HG02943 (cell line): Measurements from ENCODE around the gene COL25A1.

ENCODE experiments used
- ATAC-seq: cut with Tn5 transposase; IDR thresholded peaks from one replicate; pipeline ENCODE4 v1.9.1; 2021; ENCODE audit warnings: mild to moderate bottlenecking, low read depth, moderate library complexity; ENCODE audit not compliant: unreplicated experiment

COL25A1 gene

DNA sequence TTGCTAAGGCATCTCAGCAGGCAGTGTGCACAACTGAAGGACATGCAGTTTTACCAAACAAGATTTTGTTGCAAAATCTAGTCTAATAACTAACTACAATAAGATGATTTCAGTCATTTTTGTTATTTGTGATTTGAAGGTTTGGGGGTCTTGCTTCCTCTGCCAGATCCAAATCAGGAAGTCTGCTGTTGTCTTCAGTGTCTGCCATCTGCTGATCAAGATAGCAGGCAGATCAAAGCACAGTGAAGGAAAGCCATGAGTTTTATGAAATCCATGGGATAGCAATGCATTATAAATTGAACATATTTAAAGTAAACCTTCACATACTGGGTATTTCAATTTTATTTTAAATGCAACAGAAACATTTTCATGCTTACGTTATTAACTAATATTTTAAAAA, 370.5 kb downstream of the COL25A1 start:
- ATAC-seq, result no peak

DNA sequence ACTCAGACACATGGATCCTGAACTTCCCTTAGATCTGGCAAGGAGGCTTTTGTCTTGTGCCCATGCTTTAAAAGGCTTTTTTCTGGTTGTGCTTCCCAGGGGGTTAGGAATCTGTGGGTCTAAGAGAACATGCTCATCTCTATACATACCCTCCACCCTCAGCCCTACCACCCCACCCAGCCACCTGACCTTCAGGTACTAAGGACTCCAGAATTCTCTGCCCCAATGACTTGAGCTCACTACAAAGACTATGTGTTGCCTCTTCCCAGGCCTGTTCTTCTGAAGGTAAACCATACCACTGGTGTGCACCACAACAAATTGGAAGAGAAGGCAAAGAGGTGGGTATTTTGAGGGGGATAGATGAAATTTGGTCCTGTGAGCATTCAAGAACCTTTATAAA, 372.3 kb downstream of the COL25A1 start:
- ATAC-seq, result no peak

DNA sequence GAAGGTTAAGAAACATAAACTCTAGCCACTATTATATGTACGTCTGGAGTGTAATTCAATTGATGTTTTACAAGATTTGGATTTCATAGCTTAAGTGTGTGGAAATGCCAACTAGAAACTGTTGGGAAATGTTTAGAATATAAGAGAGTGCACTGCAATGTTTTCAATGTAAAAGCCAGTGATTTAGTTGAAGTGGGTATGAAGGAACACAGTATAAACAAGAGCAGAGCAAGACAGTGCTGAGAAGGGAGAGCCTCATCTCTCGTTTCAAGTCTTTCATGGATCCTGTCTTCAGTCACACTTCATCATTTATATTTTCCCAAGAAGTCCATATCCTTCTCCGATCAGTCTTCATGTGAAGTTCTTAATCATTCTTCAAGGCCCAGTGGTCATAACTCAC, 375.7 kb downstream of the COL25A1 start:
- no peak for ATAC-seq

DNA sequence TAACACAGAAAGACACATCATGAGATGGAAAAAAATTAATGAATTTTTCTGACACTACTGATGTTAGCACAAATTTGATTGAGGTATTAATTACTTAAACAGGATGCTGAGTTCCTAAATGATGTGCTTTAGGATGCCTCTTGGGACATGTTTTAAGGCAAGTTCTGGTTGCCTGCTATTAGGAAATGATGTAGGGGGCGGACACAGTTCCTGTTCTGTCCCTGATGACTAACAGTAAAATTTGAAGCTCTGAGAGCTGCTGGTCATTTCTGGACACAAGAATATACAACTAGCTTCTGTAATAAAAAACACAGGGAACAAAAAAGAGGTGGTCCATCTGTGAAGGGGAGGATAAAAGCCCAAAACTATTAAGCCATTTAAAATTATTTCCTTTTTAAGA, 376.4 kb downstream of the COL25A1 start:
- no peak for ATAC-seq

DNA sequence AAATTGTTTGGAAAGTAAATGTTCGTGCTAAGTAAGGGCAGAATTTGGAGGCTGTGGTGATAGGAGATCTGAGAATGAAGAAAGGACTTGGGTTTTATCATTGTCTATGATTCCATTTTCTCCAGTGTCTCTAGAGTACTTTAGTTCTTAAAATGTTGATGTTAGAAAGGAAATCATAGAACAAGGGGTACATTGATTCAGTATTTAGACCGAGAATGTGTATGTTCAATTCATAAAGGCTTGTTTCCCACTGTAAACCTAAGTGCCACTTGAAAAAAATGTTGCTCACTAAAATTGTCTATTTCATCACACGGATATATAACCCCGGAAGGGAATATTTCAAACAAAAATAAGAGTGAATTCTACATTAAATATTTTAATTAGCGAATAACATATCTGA, 380.3 kb downstream of the COL25A1 start:
- ATAC-seq, result no peak

DNA sequence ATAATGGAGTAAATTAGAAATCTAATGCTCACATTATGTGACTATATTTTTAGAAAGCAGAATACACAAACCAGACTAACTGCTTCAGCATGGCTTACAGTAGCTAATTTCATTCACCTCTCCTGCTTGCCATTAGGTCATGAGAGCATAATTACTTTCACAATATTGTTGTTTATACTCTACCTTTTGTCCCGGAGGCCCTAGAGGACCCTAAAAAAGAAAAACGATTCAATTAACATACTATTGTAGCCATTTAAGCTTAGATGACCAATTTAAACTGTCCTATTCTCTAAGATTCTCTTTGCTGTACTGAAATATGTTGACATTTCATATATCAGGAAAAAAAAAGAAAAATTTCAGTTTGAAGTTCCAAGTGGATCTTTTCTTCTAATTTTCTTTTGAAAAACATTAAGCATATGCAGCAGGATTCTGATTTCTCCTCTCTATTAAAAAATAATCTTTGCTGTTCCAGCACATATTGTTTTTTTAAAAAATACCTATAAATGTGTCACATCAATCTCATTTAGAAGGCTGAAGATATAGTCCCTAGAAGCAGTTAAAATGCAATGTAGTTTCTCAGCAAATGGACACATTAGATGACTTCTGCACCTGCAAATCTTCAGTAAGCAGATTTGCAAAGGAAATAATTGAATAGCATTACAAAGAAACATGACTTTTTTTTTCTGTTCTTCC, 381.9 kb downstream of the COL25A1 start:
- no peak for ATAC-seq

DNA sequence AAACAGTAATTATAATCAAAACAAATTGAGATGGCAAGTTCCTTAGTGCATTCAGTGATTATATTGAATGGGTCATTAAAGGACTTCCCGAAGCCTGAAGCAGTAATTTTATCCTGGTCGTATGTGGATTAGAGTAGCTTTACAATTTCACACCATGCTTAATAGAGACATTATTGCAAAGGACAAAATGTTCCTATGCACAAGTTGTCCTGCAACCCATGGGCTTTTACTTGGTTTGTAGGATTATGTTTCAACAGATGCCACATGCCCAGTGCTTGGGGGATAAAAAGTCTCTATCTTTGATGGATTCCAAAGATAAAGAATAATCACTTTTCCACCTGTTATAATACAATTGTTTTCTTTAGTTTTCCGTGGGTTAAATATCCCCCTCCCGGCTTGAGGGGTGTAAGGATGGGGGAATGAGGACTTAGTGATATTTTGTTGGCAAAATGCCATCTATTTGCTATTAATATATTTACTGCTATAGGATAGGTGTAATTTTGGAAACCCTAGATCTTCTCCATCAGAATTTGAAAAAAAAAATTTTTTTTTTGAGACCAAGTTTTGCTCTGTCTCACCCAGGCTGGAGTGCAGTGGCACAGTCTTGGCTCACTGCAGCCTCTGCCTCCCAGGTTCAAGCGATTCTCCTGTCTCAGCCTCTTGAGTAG, 383.1 kb downstream of the COL25A1 start:
- no peak for ATAC-seq

DNA sequence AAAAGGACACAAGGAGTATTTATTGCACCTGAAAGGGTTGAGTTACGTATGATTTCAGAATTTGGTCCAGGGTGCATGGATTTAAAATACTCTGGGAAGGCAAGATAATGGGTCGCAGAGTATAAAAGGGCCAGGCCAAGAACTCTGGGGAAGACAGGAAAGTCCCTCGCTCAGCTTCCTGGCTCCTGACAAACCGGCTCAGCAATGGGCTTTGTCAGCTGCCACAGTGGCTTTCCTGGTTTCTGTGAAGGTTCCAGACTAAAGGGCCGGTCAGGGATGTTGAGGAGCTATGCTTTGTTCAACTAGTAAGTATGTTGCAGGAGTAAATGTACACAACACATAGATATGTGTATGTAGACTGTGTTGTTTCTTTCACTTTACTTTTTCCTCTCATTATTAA, 385.2 kb downstream of the COL25A1 start:
- no peak for ATAC-seq

DNA sequence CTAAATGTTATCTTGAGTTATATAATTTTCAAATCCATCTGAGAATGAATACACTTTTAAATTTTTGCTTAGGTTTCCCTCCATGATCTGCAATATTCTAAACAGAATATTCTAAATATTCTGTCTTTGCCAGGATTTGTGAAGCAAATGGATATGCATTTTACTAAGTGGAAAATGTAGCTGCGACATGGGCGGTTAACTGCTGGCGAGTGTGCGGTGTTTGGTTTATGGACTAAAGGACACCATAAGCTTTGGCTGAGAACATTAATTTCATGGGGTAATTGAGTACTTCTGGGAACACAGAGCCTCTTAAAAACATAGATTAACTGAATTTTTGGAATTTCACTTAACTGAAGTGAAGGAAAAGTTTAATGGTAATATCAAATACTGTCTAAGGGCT, 385.8 kb downstream of the COL25A1 start:
- ATAC-seq, result no peak

DNA sequence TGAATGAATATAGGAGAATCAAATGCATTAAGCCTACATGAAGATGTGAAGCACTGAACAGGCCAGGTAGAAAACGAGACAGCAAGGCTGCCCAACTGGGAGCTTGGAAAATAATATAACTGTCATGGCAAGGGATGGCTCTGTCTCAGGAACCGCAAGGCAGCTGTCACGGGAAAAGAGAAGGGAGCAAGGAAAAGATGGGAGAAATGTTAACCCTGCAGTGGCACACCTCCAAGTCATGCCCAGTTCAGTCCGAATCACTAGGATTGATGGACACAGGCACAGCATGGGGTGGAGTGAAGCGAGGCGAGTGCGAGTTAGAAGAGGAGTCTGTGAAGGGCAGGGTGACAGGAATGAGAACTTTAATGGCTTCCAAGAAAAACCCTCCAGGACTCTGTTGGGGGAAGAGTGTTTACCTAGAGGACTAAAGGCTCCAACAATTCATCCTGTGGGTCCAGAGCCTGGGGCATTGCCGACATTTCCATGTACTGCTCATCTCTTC, 395.5 kb downstream of the COL25A1 start:
- ATAC-seq, result no peak

DNA sequence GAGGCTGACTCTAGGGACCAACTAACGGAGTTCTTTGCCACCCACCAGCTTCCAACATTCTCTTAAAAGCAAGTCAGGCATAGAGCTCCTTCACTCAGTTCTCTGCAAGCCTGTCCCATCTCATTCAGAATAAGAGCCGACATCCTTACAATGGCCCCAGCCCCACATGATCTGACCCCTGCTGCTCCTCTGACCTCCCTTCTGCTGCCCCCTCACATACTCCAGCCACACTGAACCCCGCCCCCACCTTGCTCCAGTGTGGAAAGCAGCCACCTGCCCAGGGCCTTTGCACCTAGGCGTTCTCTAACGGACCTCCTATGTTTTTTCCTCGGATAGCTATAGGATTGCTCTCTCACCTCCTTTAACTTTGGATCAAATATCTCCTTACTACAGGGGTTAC, 396.5 kb downstream of the COL25A1 start:
- no peak for ATAC-seq

DNA sequence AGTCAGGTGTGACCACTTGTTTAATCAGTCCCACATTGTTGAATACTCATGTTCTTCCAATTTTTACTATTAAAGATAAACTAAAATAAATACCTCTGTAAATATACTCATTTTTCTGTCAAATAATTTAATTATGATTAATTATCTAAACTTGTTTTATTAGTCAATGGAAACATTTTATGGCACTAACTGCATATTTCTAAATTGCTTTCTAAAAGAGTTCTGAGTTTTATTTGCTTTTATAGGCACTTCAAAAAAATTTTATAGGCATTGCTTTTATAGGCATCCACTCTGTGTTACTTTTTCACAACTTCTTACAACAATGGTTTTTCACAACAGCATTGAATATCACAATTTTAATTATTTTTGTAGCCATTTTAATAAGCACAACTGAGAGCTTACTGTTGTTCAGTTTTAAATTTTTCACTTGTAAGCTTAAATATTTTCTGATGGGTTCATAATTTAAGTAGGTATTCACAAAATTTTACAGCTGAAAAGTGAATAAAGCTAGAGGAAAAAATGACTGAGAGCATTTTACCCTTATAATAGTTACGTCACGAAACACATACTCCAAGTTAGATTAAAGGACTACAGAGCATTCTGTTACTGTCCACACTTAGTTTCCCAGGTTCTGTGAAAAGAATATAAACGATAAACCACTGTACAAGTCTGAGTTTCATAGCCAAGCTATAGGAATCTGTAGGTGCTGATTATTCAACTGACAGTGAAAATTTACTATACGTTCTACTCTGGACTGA, 398.8 kb downstream of the COL25A1 start:
- no peak for ATAC-seq

DNA sequence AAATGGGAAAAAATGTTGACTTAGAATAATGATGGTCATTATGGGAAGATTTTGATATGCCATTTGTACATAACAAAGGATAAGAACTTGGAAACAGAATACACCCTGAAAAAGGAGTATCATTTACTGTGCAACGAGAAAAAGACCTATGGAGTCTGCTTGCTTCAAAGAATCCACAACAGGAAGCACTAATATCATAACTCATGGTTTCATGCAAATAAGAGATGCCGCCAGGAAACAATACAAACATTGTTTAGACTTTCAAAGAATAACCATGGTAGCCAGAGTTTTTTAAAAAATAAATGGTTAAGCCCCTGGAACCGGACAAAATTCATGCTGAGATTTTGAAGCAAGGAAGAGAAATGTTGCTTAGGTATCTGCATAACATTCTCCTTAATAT, 399.7 kb downstream of the COL25A1 start:
- ATAC-seq, result peak; percentile 84

DNA sequence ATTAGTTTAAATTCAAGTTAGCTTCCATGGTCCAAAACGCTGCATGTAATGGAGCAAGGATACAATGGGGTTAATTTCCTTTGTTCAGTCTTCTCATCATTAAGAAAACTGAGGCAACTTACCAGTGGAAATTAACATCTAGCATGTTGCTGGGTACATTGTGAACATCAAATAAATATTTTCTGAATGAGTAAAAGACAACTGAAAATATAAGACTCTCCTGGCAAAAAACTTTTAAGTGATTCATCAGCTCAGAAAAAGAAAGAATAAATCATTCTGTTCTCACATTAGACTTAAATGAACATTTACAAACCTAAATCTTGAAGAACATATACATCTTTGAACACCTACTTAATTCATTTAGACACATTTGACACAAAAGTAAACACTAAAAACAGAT, 401.2 kb downstream of the COL25A1 start:
- no peak for ATAC-seq

DNA sequence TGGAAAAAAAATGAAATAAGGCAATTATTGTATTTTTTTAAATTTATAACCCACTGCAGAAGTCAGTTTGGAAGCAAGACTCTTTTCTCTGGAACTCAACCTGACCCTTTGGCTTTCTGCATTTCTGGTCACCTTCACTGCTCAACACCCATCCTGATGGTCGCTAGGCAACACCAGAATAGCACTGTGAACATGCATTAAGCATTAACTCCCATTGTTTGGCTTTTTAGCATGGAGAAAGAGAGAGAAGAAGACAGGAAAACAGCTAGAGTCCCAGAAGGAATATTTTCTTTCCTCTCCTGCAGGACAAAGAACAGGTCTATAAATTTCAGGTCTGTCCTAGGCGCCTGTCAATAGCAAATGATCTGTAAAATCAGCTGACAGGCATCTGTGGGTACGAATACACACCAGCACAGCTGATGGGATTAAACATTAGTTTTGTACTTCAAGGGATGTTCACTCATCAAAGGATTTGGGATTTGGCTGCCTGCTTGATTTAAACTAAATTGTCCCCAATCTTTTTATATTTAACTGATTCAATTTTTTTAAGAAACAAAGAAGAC, 402.4 kb downstream of the COL25A1 start:
- ATAC-seq, result no peak

DNA sequence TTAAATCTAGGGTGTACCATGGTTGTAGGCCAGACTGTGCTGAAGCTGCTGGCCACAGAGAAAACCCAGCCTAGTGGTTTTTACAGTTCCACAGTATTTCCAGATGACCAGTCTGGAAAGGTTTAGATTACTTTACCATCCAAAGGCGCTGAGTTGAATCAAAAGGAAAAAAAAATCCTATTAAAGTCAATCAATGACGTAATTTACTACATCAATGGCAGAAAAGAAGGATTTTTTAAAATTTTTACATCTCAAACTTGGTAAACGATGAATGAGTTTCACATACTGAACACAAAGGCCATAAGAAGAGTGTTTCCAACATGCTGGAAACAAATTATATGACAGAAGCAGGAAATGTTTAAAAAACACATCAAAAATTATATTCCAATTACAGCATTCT, 409.0 kb downstream of the COL25A1 start:
- no peak for ATAC-seq

DNA sequence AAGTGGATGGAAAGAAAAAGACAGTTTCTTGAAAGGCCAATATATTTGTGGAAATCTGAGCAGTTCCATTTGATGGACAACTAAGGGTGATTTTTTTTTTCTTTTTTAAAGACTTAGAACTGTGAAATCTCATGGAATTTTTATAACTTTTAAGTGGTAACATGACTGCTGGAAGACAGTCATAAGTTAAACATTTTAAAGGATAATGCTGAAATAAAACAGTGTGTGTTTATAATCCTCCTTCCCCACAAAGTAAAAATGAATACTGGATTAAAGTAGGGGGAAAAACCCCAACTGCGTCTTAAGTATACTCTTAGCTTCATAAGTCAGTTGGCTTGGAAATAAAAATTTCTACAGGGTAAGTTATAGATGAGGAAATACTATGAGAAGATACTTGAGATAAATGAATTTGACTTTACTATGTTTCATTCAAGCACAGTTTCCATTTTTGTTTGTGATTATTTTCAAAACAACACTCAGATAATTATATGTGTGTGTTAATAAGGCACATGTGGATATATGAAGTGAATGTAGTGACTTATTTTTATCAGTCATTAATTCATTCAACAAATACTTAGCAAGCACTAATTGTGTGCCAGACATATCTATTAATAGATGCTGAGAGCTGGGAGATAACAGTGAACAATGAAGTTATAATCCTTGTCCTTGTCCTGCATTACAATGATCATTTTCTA, 410.4 kb downstream of the COL25A1 start:
- no peak for ATAC-seq

DNA sequence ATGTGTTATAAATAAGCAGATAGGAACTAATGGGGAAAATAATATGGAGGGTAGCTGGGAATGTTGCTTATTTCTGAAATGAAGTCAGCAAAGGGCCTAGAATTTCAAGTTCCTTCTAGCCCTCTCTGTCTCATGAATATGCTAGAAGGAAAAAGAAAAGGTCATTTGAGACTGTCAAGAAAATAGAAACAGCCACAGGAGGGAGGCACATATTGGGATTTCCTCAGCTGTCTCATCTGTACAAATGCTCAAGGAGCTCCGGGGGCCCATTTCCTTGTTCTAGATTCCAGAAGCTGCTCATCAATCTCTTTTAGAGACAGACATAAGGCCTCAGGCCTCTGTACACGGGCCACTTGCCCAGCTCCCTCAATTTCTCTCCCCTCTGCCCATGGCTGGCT, 412.0 kb downstream of the COL25A1 start:
- ATAC-seq, result no peak

DNA sequence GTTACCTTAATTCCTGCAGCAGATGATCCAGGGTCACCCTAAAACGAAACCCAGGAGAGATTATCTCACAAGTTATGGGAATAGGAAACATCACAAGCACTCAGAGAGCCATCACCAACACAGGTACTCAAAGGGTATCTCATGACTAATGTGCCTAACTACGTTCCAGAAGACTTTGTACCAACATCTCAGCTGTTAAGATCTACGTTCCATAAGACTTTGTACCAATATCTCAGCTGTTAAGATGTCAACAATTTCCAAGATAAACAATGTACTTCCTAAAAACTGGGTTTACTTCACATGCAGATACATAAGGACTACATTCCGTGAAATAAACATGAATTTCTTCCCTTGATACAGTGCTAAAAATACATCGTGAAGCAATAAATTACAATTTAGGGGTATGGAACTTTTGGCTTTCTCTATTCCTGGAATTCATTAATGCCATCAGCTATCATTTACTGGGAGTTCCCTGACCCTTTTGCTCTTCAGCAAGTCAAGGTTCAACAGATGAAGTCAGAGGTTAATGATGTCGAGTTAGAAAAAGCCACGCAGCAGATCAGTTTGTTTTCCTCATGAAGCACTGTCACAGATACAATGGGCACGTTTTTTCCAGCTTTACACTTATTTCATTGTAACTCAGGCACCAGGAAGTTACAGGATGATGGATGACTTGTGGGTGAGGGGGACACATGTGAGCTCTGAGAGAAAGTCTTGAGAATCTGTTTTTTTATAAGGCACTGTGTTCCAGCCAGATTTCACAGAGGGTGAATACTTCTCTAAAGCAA, 412.6 kb downstream of the COL25A1 start:
- no peak for ATAC-seq

DNA sequence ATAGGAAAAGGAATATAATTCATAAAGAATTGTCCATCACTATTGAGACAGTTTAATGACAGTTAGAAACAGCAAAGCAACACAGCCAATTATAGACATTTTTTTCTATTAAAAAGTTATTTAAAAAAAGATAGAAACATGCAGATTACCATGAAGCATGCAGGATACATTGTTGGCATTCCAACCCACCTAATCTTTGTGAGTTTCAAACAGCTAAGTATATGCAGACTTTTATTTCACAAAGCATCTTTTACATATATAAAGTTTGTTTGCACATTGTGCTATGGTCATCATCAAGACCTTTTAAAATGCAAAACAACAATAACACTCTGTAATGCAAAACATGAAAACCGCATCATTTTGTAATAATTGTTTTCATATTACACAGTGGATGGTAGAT, 413.7 kb downstream of the COL25A1 start:
- ATAC-seq, result no peak
